ENCODE data around the gene TMEM266. TPM values are rescaled to one million over a fixed set of nuclear protein-coding genes. Genes with fewer than 3 reads are reported as not detected.
"Not testable (repeated sequence)": the region's sequence is repeated elsewhere in the genome, so short reads cannot be mapped to it uniquely, and the experiment has no call there.

The TMEM266 gene
- total RNA-seq: not detected

- POLR2A ChIA-PET: no interaction called here
- H3K27me3 Mint-ChIP-seq: peaks cover 72% of the 10 kb centered on the region
- no peaks in the 10 kb centered on the region for H3K9me3 Mint-ChIP-seq
- H3K36me3 Mint-ChIP-seq (ENCODE audit: low read depth): no peaks in the 10 kb centered on the region
- peak; percentile 16 for DNase-seq
- CTCF ChIA-PET: interaction anchor here (1.0 to 4.2 kb wide), 3 partner anchors 67 to 90 kb away, joined by 3 to 18 read pairs (median 15); no protein-coding TSS in a partner anchor
- no peak within 1 kb of the TSS for H3K27ac Mint-ChIP-seq
- H3K4me3 Mint-ChIP-seq: peak within 1 kb of the TSS; percentile 60
- peaks cover 19% of the 10 kb centered on the region for H3K4me1 Mint-ChIP-seq
Observed at GRCh38 chr15:76059320-76060117, at the start of gene TMEM266. TSS of gene TMEM266 (plus strand) at chr15:76059985. CDS start at chr15:76134264, 74,279 bp downstream.

GRCh38 chr15:76010613-76011012, 49.2 kb upstream of the TMEM266 start:
- no peak overlapping the region for H3K27ac Mint-ChIP-seq
- peaks cover 3% of the 10 kb centered on the region for H3K4me1 Mint-ChIP-seq
- POLR2A ChIA-PET: no interaction called here
- no peak overlapping the region for H3K4me3 Mint-ChIP-seq
- no peaks in the 10 kb centered on the region for H3K36me3 Mint-ChIP-seq (ENCODE audit: low read depth)
- H3K27me3 Mint-ChIP-seq: peaks cover 47% of the 10 kb centered on the region
- CTCF ChIA-PET: interaction anchor here (0.5 kb wide), 1 partner anchor 240 kb away, joined by 3 read pairs; no protein-coding TSS in a partner anchor
- DNase-seq: no peak
- H3K9me3 Mint-ChIP-seq: peaks cover 3% of the 10 kb centered on the region

- H3K36me3 Mint-ChIP-seq (ENCODE audit: low read depth): no peaks in the 10 kb centered on the region
- peaks cover 11% of the 10 kb centered on the region for H3K9me3 Mint-ChIP-seq
- DNase-seq: no peak
- no peak within 1 kb of the TSS for H3K4me3 Mint-ChIP-seq
- ChIA-PET POLR2A (no interaction called here), CTCF (interaction anchor here (0.6 kb wide), 1 partner anchor 1578 kb away, joined by 3 read pairs; no protein-coding TSS in a partner anchor)
- H3K27me3 Mint-ChIP-seq: peaks cover 53% of the 10 kb centered on the region
- H3K27ac Mint-ChIP-seq: no peak within 1 kb of the TSS
- H3K4me1 Mint-ChIP-seq: peaks cover 3% of the 10 kb centered on the region
Observed at GRCh38 chr15:76011627-76012551, 47.9 kb upstream of the TMEM266 start, which contains the start of gene NRG4. TSS of gene NRG4 (minus strand) at chr15:76012424. CDS start at chr15:76011230, 1,194 bp downstream.

GRCh38 chr15:76013470-76013869, 46.3 kb upstream of the TMEM266 start:
- DNase-seq; H3K4me1 Mint-ChIP-seq; POLR2A ChIA-PET; CTCF ChIA-PET; H3K36me3 Mint-ChIP-seq (ENCODE audit: low read depth); H3K4me3 Mint-ChIP-seq; H3K27ac Mint-ChIP-seq: not testable (repeated sequence)
- Mint-ChIP-seq H3K27me3 (peaks cover 54% of the 10 kb centered on the region), H3K9me3 (peaks cover 18% of the 10 kb centered on the region)

- POLR2A ChIA-PET: no interaction called here
- Mint-ChIP-seq H3K4me3 (no peak overlapping the region), H3K27ac (no peak overlapping the region), H3K36me3 (ENCODE audit: low read depth) (no peaks in the 10 kb centered on the region), H3K4me1 (no peaks in the 10 kb centered on the region), H3K27me3 (peaks cover 9% of the 10 kb centered on the region), H3K9me3 (peaks cover 11% of the 10 kb centered on the region)
- DNase-seq: no peak
- CTCF ChIA-PET: no interaction called here
Observed at GRCh38 chr15:76024021-76024768, 35.6 kb upstream of the TMEM266 start.

GRCh38 chr15:76032046-76032445, 27.7 kb upstream of the TMEM266 start:
- Mint-ChIP-seq H3K4me3 (no peak overlapping the region), H3K4me1 (no peaks in the 10 kb centered on the region), H3K27ac (no peak overlapping the region), H3K9me3 (no peaks in the 10 kb centered on the region), H3K36me3 (ENCODE audit: low read depth) (no peaks in the 10 kb centered on the region), H3K27me3 (peaks cover 35% of the 10 kb centered on the region)
- no peak for DNase-seq
- POLR2A ChIA-PET: no interaction called here
- CTCF ChIA-PET: interaction anchor here (0.7 kb wide), 1 partner anchor 83 kb away, joined by 3 read pairs; no protein-coding TSS in a partner anchor

GRCh38 chr15:76033438-76033837, 26.3 kb upstream of the TMEM266 start:
- no peak for DNase-seq
- Mint-ChIP-seq H3K4me1 (no peaks in the 10 kb centered on the region), H3K27me3 (peaks cover 31% of the 10 kb centered on the region), H3K36me3 (ENCODE audit: low read depth) (no peaks in the 10 kb centered on the region), H3K27ac (no peak overlapping the region), H3K4me3 (no peak overlapping the region), H3K9me3 (no peaks in the 10 kb centered on the region)
- POLR2A ChIA-PET: no interaction called here
- CTCF ChIA-PET: no interaction called here

GRCh38 chr15:76034111-76034510, 25.7 kb upstream of the TMEM266 start:
- no peaks in the 10 kb centered on the region for H3K4me1 Mint-ChIP-seq
- H3K27ac Mint-ChIP-seq: no peak overlapping the region
- DNase-seq: no peak
- H3K36me3 Mint-ChIP-seq (ENCODE audit: low read depth): no peaks in the 10 kb centered on the region
- POLR2A ChIA-PET: no interaction called here
- no peak overlapping the region for H3K4me3 Mint-ChIP-seq
- H3K9me3 Mint-ChIP-seq: no peaks in the 10 kb centered on the region
- CTCF ChIA-PET: no interaction called here
- H3K27me3 Mint-ChIP-seq: peaks cover 32% of the 10 kb centered on the region

GRCh38 chr15:76035593-76035992, 24.2 kb upstream of the TMEM266 start:
- Mint-ChIP-seq H3K36me3 (ENCODE audit: low read depth) (no peaks in the 10 kb centered on the region), H3K27ac (no peak overlapping the region), H3K9me3 (no peaks in the 10 kb centered on the region), H3K4me1 (no peaks in the 10 kb centered on the region), H3K27me3 (peaks cover 34% of the 10 kb centered on the region), H3K4me3 (no peak overlapping the region)
- ChIA-PET POLR2A (no interaction called here), CTCF (no interaction called here)
- DNase-seq: no peak

GRCh38 chr15:76038512-76038911, 21.3 kb upstream of the TMEM266 start:
- POLR2A ChIA-PET: no interaction called here
- H3K4me3 Mint-ChIP-seq: no peak overlapping the region
- no peak for DNase-seq
- no peaks in the 10 kb centered on the region for H3K36me3 Mint-ChIP-seq (ENCODE audit: low read depth)
- peaks cover 3% of the 10 kb centered on the region for H3K9me3 Mint-ChIP-seq
- no peak overlapping the region for H3K27ac Mint-ChIP-seq
- peaks cover 49% of the 10 kb centered on the region for H3K27me3 Mint-ChIP-seq
- CTCF ChIA-PET: no interaction called here
- H3K4me1 Mint-ChIP-seq: no peaks in the 10 kb centered on the region

- H3K27ac Mint-ChIP-seq; CTCF ChIA-PET; H3K36me3 Mint-ChIP-seq (ENCODE audit: low read depth); H3K9me3 Mint-ChIP-seq; H3K4me3 Mint-ChIP-seq; DNase-seq; POLR2A ChIA-PET: not testable (repeated sequence)
- peaks cover 43% of the 10 kb centered on the region for H3K27me3 Mint-ChIP-seq
- peaks cover 18% of the 10 kb centered on the region for H3K4me1 Mint-ChIP-seq
Observed at GRCh38 chr15:76054201-76054600, 5.6 kb upstream of the TMEM266 start.

- Mint-ChIP-seq H3K36me3 (ENCODE audit: low read depth) (no peaks in the 10 kb centered on the region), H3K4me1 (peaks cover 19% of the 10 kb centered on the region), H3K9me3 (no peaks in the 10 kb centered on the region), H3K27me3 (peaks cover 60% of the 10 kb centered on the region), H3K4me3 (no peak overlapping the region), H3K27ac (no peak overlapping the region)
- DNase-seq: no peak
- POLR2A ChIA-PET: interaction anchor here (0.7 kb wide), 1 partner anchor 93 kb away, joined by 3 read pairs; no protein-coding TSS in a partner anchor
- CTCF ChIA-PET: interaction anchor here (0.6 to 2.3 kb wide), 4 partner anchors 9 to 255 kb away, joined by 3 to 6 read pairs (median 3); no protein-coding TSS in a partner anchor
Observed at GRCh38 chr15:76056931-76057330, 2.9 kb upstream of the TMEM266 start.
